GM23248 (cell line): ENCODE data around the gene APMAP.

Source experiments
- EZH2 ChIP-seq: fragments of 200-600 bp; sonication (generic); IDR thresholded peaks from 2 replicates; pipeline ENCODE4 v1.6.1; 2018; ENCODE audit warnings: antibody characterized with exemption, mild to moderate bottlenecking; ENCODE audit not compliant: insufficient read depth, poor library complexity, severe bottlenecking
- EZH2phosphoT487 ChIP-seq: fragments of 200-600 bp; sonication (generic); IDR thresholded peaks from 2 replicates; pipeline ENCODE4 v1.6.1; 2018; ENCODE audit warnings: antibody characterized with exemption, moderate library complexity, mild to moderate bottlenecking, low read depth; ENCODE audit not compliant: insufficient read depth

- TF ChIP-seq EZH2 (no peak), EZH2phosphoT487 (no peak)
Observed at GRCh38 chr20:24995741-24996448, 3.3 kb upstream of the APMAP start.
